ENCODE data around the gene HLA-C.

Gene HLA-C

GRCh38 chr6:31304683-31305082 is 32.8 kb upstream of the HLA-C start:
- Histone ChIP-seq H3K9me3 (ENCODE audit: low read depth, low read length) (no peaks in the 10 kb centered on the region), H3K9ac (ENCODE audit: insufficient read length) (no peak overlapping the region), H3K36me3 (ENCODE audit: insufficient read depth, low read length) (no peaks in the 10 kb centered on the region), H3K27ac (no peak overlapping the region), H3K4me3 (no peak overlapping the region)
- TF ChIP-seq POLR2AphosphoS5 (IDR thresholded peaks at IDR 0.05; ENCODE audit: borderline replicate concordance, low read depth, low read length) (no peak), EZH2 (IDR thresholded peaks at IDR 0.05) (no peak), FOXP2 (optimal IDR thresholded peaks at IDR 0.05; ENCODE audit: control extremely low read depth, extremely low read length, insufficient read depth) (no peak)
- no peak for DNase-seq (ENCODE audit: low read depth, low spot score)

DNA sequence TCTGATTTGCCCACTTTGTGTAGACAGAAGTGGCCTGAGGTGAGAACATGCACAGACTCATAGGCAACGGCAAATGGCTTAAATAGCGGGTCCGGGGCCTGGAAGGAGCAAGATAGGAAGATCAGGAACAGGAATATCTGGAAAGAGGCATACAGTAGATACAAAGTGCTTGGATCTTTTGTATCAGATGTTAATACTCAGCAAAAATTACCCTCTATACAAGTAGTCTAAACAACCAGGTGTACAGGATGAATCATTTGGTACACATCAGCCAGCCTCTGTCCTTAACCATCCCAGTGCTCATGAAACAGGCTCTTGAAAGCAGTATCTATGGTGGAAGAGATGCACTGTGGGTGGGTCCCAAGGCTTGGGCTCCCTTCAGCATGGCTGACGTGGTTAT is 28.9 kb upstream of the HLA-C start:
- no peak overlapping the region for H3K9ac ChIP-seq (ENCODE audit: insufficient read length)
- no peak for TF ChIP-seq EZH2 (IDR thresholded peaks at IDR 0.05)
- TF ChIP-seq FOXP2 (optimal IDR thresholded peaks at IDR 0.05; ENCODE audit: control extremely low read depth, extremely low read length, insufficient read depth): no peak
- no peak for TF ChIP-seq POLR2AphosphoS5 (IDR thresholded peaks at IDR 0.05; ENCODE audit: borderline replicate concordance, low read depth, low read length)
- no peak for DNase-seq (ENCODE audit: low read depth, low spot score)

GRCh38 chr6:31299947-31300346 is 28.1 kb upstream of the HLA-C start:
- TF ChIP-seq POLR2AphosphoS5 (IDR thresholded peaks at IDR 0.05; ENCODE audit: borderline replicate concordance, low read depth, low read length): no peak
- no peak for TF ChIP-seq FOXP2 (optimal IDR thresholded peaks at IDR 0.05; ENCODE audit: control extremely low read depth, extremely low read length, insufficient read depth)
- TF ChIP-seq EZH2 (IDR thresholded peaks at IDR 0.05): no peak
- H3K9ac ChIP-seq (ENCODE audit: insufficient read length): no peak overlapping the region
- DNase-seq (ENCODE audit: low read depth, low spot score): no peak
- no peaks in the 10 kb centered on the region for H3K36me3 ChIP-seq (ENCODE audit: insufficient read depth, low read length)
- H3K9me3 ChIP-seq (ENCODE audit: low read depth, low read length): no peaks in the 10 kb centered on the region
- no peak overlapping the region for H3K4me3 ChIP-seq
- H3K27ac ChIP-seq: no peak overlapping the region

More for the DNA sequence above, 28.9 kb upstream of the HLA-C start:
- Histone ChIP-seq H3K27ac (no peak overlapping the region), H3K9me3 (ENCODE audit: low read depth, low read length) (no peaks in the 10 kb centered on the region), H3K36me3 (ENCODE audit: insufficient read depth, low read length) (no peaks in the 10 kb centered on the region), H3K4me3 (no peak overlapping the region)

- H3K27ac ChIP-seq: no peak overlapping the region
- no peaks in the 10 kb centered on the region for H3K9me3 ChIP-seq (ENCODE audit: low read depth, low read length)
- TF ChIP-seq FOXP2 (optimal IDR thresholded peaks at IDR 0.05; ENCODE audit: control extremely low read depth, extremely low read length, insufficient read depth) (no peak), EZH2 (IDR thresholded peaks at IDR 0.05) (no peak)
- no peaks in the 10 kb centered on the region for H3K36me3 ChIP-seq (ENCODE audit: insufficient read depth, low read length)
- H3K9ac ChIP-seq (ENCODE audit: insufficient read length): no peak overlapping the region
- H3K4me3 ChIP-seq: no peak overlapping the region
- no peak for DNase-seq (ENCODE audit: low read depth, low spot score)
These were observed 27.6 kb upstream of the HLA-C start for GRCh38 chr6:31299511-31299910.

GRCh38 chr6:31294056-31294455 is 22.2 kb upstream of the HLA-C start:
- no peak for DNase-seq (ENCODE audit: low read depth, low spot score)
- Histone ChIP-seq H3K9ac (ENCODE audit: insufficient read length) (no peak overlapping the region), H3K36me3 (ENCODE audit: insufficient read depth, low read length) (no peaks in the 10 kb centered on the region), H3K4me3 (no peak overlapping the region), H3K9me3 (ENCODE audit: low read depth, low read length) (no peaks in the 10 kb centered on the region), H3K27ac (no peak overlapping the region)
- no peak for TF ChIP-seq POLR2AphosphoS5 (IDR thresholded peaks at IDR 0.05; ENCODE audit: borderline replicate concordance, low read depth, low read length)
- TF ChIP-seq EZH2 (IDR thresholded peaks at IDR 0.05): no peak
- no peak for TF ChIP-seq FOXP2 (optimal IDR thresholded peaks at IDR 0.05; ENCODE audit: control extremely low read depth, extremely low read length, insufficient read depth)

GRCh38 chr6:31293343-31293742 is 21.5 kb upstream of the HLA-C start:
- TF ChIP-seq POLR2AphosphoS5 (IDR thresholded peaks at IDR 0.05; ENCODE audit: borderline replicate concordance, low read depth, low read length): no peak
- no peak for TF ChIP-seq EZH2 (IDR thresholded peaks at IDR 0.05)
- Histone ChIP-seq H3K9me3 (ENCODE audit: low read depth, low read length) (no peaks in the 10 kb centered on the region), H3K4me3 (no peak overlapping the region), H3K27ac (no peak overlapping the region), H3K9ac (ENCODE audit: insufficient read length) (no peak overlapping the region), H3K36me3 (ENCODE audit: insufficient read depth, low read length) (no peaks in the 10 kb centered on the region)
- no peak for DNase-seq (ENCODE audit: low read depth, low spot score)

GRCh38 chr6:31289788-31290187 is 17.9 kb upstream of the HLA-C start:
- no peak for TF ChIP-seq FOXP2 (optimal IDR thresholded peaks at IDR 0.05; ENCODE audit: control extremely low read depth, extremely low read length, insufficient read depth)
- TF ChIP-seq POLR2AphosphoS5 (IDR thresholded peaks at IDR 0.05; ENCODE audit: borderline replicate concordance, low read depth, low read length): no peak
- no peak for TF ChIP-seq EZH2 (IDR thresholded peaks at IDR 0.05)

DNA sequence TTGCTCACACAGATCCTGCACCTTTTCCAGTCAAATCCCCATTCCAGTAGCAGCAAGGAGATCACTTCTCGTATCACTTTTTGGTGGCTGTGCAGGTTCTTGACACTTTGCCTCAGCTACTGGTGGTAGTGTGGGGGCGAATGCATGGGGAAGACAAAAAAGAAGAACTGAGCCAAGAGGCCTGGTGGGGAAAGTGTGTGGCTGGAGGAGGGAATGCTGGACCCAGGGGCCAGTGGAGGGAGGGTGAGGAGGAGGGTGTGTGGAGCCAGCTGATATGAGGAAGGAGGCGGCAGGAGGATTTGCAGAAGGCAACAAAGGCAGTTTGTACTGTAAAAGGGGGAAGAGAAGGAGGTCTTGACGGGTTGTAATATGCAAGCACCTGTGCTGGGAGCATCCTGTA is 15.7 kb upstream of the HLA-C start:
- Histone ChIP-seq H3K27ac (no peak overlapping the region), H3K9me3 (ENCODE audit: low read depth, low read length) (no peaks in the 10 kb centered on the region), H3K4me3 (no peak overlapping the region), H3K36me3 (ENCODE audit: insufficient read depth, low read length) (no peaks in the 10 kb centered on the region), H3K9ac (ENCODE audit: insufficient read length) (no peak overlapping the region)
- no peak for TF ChIP-seq POLR2AphosphoS5 (IDR thresholded peaks at IDR 0.05; ENCODE audit: borderline replicate concordance, low read depth, low read length)
- TF ChIP-seq EZH2 (IDR thresholded peaks at IDR 0.05): no peak
- no peak for TF ChIP-seq FOXP2 (optimal IDR thresholded peaks at IDR 0.05; ENCODE audit: control extremely low read depth, extremely low read length, insufficient read depth)
- no peak for DNase-seq (ENCODE audit: low read depth, low spot score)

More at GRCh38 chr6:31289788-31290187, 17.9 kb upstream of the HLA-C start:
- H3K27ac ChIP-seq: no peak overlapping the region
- H3K4me3 ChIP-seq: no peak overlapping the region
- H3K9me3 ChIP-seq (ENCODE audit: low read depth, low read length): no peaks in the 10 kb centered on the region
- no peaks in the 10 kb centered on the region for H3K36me3 ChIP-seq (ENCODE audit: insufficient read depth, low read length)
- H3K9ac ChIP-seq (ENCODE audit: insufficient read length): no peak overlapping the region
- no peak for DNase-seq (ENCODE audit: low read depth, low spot score)

- Histone ChIP-seq H3K27ac (no peak overlapping the region), H3K36me3 (ENCODE audit: insufficient read depth, low read length) (no peaks in the 10 kb centered on the region), H3K9me3 (ENCODE audit: low read depth, low read length) (no peaks in the 10 kb centered on the region), H3K9ac (ENCODE audit: insufficient read length) (no peak overlapping the region), H3K4me3 (no peak overlapping the region)
- TF ChIP-seq EZH2 (IDR thresholded peaks at IDR 0.05): no peak
- TF ChIP-seq POLR2AphosphoS5 (IDR thresholded peaks at IDR 0.05; ENCODE audit: borderline replicate concordance, low read depth, low read length): no peak
- TF ChIP-seq FOXP2 (optimal IDR thresholded peaks at IDR 0.05; ENCODE audit: control extremely low read depth, extremely low read length, insufficient read depth): no peak
- no peak for DNase-seq (ENCODE audit: low read depth, low spot score)
These were observed 14.1 kb upstream of the HLA-C start for GRCh38 chr6:31285982-31286381.

Measured in SK-N-MC (cell line).